Stimulated activated CD4-positive, alpha-beta T cell treated with anti-CD3 and anti-CD28 coated beads, Interleukin-4, amount 100 ng/mL, for 1 hour (primary cell): ENCODE measurements around the gene KCNJ10.
A peak's percentile ranks its signal among the peaks of the same experiment; 100 is the strongest.
"Not testable (repeated sequence)": the region's sequence is repeated elsewhere in the genome, so short reads cannot be mapped to it uniquely, and the experiment has no call there.

Experiments
- DNase-seq: peaks from one replicate; pipeline ENCODE4 v3.0.0-alpha.2; 2020

The KCNJ10 gene

DNA sequence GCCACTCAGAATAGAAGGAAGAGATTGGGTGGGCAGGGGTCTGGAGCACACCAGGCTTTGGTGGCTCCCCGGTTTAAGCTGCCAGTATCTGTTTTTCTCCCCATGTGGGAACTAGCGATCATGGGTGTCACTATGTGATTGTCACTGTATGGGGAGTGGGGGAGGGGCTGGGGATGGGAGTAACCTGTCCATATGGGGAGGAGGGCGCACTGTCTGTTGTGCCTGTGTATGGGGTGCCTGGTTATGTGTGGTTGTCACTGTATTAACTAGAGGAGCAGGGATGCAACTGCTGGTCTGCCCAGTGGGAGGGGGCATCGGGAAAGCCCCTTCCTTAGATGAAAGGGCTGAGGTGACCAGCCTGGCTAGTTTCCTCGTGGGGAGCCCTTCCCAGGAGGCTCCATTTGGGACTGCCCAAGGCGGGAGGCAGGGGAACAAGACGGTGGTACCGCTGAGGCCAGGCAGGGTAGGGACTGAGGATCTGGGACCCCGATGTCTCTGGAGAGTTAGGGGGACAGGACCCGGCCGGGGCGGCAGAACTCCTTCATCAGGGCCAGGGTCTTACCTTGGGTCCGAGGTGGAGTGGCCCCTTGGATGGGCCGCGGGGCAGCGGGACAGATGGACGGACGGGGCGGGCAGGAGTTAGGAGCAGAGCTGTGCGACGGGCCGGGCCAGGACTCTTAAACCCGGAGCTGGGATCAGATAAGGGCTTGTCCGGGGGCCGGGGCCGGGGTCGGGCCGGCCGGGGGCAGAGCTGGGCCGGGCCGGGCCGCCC is at the start of gene KCNJ10:
Gene KCNJ10, minus strand, starts transcription at position 701 of the 772 bp plus-strand sequence. CDS start 27,628 bp downstream, outside the sequence.
- no peak for DNase-seq

DNA sequence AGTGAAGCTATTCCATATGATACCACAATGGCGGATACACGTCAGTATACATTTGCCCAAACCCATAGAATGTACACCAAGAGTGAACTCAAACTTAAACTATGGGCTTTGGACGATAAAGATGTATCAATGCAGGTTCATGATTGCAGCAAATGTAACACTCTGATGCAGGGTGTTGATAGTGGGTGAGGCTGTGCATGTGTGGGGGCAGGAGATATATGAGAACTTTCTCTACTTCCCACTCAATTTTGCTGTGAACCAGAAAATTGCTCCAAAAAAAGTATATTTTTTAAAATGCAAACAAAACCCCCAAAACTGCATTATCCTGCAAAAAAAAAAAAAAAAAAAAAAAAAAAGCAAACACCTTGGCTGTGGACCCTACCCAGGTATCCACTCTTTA is 49.0 kb upstream of the KCNJ10 start:
- DNase-seq, result no peak

DNA sequence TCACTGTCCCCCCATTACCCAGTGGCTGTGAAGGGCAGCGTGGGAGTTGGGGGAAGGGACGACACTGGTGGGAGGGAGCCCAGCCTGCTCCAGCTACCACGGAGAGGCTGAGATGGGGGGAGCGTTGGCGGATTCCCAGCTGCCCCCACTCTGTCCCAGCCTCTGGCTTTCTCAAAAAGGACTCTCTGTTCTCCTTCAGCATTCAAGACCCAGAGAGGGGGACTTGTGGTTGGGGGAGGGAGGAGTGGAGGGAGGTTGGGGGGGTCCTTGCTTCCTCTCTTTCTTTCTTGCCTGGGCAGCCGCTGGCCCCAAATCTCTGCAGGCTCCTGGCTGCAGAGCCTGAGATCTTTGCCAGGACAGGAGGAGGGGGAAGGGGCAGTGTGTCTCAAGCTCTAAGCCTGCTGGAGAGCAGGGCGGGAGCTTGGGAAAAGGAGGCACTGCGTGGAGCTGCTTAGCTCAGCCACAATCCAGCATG is 47.8 kb upstream of the KCNJ10 start:
- no peak for DNase-seq

DNA sequence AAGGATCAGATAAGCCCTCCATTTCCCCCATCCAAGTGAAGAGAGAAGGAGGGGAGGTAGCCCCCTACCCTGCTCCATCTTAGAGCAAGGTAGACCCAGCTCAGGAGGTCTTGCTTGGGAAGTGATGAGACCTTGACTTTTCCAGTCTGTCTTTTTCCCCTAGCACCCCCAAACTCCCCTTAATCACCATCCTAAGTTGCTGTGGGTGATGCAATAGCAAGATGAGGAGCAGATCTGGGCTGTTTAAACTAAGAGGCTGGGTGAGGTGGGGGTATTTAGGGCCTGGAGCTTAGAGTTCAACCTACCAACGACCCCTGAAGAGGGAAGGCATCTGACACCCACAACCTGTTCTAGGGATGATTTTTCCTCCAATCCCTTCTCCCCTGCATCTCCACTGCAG is 47.3 kb upstream of the KCNJ10 start:
- DNase-seq, result no peak

DNA sequence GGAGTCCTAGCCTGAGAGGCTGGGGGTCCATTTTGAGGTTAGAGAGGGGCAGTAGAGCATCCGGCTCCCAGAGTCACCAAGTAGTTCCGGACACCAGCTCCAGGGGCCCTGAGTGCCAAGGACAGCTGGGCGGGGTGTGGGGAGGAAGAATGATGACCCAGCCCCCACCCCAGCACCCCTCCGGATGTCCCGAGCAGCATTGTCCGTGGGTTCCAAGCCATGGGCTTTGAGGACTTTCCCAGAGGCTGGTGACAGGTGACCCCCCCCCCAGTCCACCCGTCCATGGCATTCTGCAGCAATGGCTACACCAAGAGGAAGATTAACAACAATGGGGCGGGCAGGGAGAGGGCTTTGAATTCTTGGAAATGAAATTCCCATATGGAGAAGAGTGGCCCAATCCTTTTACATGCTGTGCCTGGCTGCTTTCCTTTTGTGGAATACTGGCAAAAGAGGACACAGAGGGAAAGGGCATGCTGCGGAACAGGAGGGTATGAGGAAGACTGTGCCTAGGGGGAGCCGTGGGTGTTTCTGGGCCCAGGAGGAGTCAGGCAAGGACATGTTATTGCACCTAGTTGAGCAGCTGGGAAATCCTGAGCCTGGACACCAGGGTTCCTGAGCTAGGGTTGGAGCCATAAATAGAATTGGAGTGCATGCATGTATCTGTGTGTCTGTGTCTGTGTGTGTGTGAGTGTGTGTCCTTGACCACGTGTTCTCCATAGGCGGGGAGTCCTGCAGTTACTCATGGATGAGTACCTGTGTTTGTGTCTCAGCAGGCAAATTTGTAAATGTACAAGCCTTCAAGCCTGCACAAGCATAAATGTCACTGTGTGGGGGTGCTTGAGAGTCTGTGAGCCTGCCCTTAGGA is 46.6 kb upstream of the KCNJ10 start:
- no peak for DNase-seq

DNA sequence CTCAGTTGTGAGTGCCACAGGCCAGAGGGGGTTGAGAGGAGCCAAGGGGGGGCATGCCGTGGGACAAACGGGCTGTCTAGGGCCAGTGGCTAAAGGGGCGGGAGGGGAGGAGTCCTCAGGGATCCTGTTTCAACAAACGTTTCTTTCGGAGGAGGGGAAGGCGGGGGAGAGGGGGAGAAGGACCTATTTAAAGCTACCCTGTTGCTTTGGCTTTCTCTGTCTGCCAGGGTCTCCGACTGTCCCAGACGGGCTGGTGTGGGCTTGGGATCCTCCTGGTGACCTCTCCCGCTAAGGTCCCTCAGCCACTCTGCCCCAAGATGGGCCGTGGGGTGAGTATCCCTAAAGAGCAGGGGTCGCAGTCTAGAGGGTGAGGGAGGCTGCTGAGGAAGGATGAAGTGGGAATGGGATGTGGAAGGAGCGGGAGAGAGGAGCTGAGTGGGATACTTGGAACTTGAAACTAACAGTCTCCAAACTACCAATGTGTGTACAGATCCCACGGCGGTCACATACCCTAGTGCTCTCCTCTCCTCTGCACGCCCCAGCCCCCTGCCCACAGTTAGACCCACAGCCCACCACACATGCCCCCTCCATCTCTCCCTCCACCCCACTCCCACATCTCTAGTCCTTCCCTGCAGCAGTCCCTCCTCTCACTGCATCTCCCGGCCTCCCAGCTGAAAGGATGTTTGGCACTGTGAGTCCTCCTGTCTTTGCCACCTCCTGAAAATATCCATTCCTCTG is 45.8 kb upstream of the KCNJ10 start, which contains the start of gene ATP1A2:
Gene ATP1A2, plus strand, starts transcription at position 215 of the 738 bp plus-strand sequence. Its CDS starts 103 bp downstream, at position 318.
- DNase-seq, result no peak

DNA sequence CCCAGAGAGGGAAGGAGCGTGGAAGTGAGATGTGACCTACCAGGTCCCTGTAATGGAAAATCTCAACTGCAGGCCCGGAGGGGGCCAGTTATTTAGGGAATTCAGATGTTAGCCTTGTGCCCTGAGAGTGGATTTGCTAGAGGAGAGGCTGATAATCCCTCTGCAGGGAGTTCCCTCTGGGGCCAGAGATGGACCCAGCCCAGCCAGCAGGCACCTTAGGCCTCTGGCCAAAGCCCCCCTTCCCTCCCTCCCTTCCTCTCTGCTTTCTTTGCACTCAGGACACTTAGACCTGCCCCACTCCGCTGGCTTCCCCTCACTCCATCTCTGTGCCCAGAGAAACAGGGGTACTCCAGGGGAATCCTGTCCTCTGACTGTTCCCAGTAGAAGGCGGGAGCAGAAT is 44.1 kb upstream of the KCNJ10 start:
- no peak for DNase-seq

DNA sequence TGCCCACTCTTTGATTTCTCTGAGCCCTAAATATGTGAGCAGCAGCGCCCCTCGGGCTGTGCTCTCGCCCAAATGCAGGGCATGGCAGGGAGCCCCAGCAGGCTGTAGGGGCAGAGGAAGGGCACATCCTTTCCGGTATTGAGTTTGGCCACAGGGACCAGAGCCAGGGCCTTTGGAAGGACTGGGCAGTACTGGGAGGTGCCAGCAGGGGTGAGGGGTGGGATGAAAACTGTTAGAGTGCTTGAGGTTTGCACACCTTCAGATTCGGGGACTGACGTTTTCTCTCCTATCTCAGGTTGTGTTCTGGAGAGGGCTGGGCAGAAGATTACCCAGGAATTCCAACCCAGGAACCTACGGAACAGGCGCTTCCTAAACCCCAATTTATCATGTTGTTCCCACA is 43.4 kb upstream of the KCNJ10 start:
- DNase-seq, result no peak

DNA sequence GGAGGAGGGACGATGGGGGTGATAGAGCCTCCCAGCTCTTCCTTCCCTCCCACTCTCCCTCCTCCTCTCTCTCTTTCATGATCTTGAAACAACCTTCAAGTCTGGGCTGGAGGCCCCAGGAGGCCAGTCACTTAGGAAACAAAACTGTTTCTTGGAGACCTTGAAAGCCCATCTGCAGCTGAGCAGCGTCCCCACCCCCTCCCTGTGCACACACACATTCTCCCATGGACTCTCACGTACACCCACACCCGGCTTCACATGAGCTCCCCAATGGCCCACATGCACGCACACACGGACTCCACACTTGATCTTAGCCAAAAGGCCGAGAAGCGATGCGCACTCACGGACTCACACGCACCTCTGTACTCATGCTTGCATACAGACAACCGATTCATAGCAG is 42.4 kb upstream of the KCNJ10 start:
- no peak for DNase-seq

DNA sequence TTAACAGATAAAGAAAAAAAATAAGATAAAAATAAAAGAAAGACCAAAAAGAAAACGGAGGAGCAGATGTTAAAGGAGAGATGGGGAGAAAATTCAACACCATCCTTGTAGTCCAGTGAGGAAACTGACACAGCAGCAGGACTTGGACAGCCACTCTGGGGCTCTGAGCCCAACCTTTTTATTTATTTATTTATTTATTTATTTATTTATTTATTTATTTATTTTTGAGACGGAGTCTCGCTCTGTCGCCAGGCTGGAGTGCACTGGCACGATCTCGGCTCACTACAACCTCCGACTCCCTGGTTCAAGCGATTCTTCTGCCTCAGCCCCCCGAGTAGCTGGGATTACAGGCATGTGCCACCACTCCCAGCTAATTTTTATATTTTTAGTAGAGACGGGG is 41.5 kb upstream of the KCNJ10 start:
- DNase-seq, result not testable (repeated sequence)

DNA sequence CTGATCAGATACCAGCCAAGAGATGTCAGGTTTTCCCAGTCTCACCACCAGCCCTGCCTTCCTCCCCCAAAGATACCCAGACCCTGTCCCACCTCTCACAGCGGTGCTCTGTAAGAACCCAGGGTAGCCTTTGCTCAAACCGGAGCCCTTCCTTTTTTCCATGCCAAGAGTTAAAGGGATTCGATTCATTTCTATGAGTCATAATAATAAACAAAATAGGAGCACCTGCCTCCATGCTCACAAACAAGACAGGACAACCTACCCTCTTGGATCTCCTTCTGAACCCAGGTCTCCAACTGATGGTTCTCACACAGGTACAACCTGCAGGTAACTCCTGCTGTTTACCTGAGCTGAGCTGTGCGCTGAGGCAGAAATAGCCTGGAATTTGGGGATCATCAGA is 39.7 kb upstream of the KCNJ10 start:
- no peak for DNase-seq

DNA sequence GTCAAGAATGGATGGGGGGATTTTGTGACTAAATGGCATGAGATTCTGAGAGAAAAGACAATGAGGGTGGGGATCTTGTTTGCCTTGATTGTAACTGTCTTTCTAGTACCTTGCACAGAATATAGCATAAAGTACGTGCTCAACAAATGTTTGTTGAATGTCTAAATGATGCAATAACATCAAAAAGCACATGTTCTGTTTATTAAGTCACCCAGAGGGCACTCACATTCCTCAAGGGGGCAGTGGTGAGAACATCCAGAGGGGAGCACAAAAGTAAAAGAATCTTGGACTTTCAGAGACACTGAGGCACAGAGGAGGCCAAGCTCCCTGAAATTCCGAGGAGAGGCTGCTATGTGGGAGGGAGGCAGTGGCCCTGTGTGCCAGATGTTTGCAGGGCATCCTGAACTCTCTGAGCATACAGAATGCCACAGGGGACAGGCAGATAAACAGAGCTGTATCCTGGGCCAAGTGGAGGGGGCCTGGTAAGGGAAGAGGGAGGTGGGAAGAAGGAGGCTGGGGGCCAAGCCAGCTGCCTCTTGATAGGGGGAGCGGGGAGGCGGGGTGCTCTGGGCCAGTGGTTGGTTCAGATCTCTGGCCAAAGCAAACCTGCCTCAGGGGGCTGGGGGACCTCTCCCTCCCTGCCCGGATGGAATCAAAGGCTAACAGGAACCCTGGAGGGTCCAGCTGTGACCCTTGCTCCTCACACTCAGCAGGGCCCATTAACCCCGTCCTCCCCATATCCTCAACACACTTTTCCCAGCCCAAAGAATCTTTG is 39.1 kb upstream of the KCNJ10 start:
- DNase-seq, result peak; percentile 36

DNA sequence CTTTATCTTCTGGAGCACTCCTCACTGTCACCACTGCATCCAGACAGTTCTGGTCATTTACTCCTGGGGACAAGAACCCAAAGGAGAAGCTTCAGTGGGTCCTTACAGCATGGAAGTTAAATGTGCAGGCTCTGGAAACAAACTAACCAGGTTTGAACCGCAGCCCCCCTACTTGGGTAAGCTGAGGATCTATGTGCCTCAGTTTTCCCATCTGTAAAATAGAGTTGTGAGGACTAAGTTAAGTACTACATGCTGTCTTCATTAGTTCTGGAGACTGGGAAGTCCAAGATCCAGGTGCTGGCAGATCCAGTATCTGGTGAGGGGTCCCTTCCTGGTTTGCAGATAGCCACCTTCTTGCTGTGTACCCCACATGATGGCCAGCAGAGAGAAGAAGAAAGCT is 37.6 kb upstream of the KCNJ10 start:
- no peak for DNase-seq

DNA sequence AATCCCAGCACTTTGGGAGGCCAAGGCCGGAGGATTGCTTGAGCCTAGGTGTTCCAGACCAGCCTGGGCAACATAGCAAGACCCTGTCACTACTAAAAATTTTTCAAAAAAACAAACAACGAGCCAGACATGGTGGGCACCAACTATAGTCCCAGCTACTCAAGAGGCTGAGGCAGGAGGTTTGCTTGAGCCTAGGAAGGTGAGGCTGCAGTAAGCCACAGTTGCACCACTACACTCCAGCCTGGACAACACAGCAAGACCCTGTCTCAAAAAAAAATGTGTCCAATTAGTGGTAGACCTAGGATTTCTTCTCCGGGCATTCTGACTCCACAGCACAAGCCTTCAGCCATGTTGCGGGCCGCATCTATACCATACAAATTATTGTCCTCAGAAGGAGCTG is 35.2 kb upstream of the KCNJ10 start:
- DNase-seq, result no peak

DNA sequence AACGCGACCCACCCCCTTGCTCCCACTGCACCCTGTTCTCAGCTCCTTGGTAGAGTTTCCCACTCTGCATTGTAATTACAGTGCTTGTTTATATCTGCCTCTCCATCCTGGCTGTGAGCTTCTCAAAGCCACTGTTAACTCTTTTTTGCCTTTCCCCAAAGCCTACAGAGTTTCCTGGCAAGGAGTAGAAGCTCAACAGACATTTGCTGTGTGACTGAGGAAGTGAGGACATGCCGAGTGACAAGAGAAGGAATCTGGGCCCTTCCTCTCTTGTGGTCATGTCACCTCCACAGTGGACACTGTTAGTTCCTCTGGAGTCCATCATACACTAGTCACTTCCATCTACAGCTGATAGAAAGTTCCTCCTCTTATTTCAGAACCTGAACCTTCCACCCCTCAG is 34.5 kb upstream of the KCNJ10 start:
- DNase-seq, result no peak

DNA sequence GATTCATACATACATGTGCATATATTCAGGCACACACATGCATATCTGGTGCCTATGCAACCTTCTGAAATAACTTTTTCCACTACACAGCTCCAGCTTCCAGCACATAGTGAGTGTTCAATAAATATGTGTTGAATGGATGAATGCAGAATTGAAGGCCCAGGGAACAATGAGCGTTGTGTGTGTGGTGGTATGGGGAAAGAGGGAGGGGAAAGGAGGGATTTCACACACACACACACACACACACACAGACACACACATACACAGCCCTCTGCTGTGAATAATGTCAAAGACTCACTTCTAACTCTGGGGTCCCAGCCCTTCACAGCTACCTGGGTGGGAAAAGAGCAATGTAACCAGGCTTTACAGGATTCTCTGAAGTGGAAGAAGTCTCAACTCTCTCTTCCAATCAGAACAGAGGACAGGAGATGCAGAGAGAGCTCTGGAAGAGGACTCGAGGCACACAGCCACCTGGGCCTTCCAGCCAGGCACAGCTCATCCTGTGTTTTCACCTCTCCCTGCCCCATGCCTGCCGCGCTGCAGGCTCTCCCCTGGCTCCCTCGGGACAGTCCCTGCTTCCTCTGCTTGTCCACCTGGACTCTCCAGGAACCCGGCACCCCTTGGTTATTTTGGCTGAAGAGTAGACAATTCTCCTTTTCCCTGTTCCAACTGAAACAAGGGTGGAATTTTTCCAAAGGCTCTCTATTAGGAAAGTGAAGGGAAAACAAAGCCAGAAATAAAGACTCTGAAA is 33.9 kb upstream of the KCNJ10 start:
- no peak for DNase-seq

DNA sequence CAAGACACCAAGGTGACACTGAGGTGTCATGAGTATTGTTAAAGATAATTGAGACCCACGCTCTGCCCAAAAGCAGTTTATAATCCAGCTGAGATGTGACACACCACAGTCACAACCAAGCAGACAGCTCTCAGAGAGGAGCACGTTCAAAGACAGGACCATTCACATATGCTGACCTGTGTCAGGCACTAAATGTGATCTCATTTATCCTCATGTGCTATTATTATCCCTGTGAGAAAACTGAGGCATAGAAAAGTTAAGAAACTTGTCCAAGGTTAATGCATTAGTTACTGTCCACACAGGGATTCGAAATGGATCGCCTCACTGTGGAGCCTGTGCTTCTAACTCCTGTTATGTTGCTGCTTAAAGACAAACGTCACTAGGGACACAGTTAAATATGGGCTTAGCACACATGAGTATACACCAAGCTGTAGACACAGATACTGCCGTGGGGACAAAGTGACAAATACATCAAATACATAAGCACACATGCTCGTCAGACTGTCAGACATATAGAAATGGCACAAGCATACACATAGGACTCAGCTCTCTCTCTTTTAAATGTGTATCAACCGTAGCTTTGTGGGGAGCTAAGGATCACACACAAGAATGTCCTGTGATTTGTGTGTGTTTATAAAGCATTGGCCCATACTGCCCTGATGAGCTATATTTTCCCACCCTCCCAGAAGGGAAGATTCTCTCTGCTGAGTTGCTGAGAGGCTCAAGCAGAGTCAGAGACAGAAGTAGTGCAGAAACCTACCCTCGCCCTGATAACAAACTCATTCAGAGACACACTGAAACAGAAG is 32.0 kb upstream of the KCNJ10 start:
- DNase-seq, result no peak

DNA sequence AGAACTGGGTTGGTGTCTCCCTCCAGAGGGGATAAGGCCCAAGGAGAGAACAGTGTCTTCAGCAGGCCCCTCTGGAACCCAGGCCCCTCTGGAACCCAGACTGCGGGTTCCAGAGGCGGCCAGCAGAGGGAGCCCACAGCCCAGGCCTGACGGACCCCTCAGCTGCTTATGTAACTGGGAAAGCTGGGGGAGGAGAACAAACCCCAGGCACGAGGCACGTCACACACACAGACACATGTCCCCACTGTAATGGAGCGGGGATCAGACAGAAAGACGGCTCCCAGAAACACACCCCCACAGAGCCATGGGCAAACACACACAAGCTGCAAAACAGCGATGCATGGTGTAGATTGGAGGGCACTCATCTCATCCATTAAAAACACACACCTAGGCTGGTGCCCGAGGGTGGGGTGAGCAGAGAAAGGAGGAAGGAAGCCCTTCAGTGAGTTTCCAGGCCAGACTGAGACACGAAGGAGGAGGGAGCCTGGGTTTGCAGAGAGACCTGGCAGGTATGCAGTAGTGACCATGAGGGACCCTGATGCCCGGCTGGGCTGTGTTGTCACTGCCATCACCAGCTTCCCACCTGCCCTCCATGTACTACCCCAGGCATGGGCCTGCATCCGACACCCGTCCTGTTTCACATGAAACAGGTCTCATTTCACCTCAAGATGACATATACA is 31.2 kb upstream of the KCNJ10 start:
- DNase-seq, result peak; percentile 76

DNA sequence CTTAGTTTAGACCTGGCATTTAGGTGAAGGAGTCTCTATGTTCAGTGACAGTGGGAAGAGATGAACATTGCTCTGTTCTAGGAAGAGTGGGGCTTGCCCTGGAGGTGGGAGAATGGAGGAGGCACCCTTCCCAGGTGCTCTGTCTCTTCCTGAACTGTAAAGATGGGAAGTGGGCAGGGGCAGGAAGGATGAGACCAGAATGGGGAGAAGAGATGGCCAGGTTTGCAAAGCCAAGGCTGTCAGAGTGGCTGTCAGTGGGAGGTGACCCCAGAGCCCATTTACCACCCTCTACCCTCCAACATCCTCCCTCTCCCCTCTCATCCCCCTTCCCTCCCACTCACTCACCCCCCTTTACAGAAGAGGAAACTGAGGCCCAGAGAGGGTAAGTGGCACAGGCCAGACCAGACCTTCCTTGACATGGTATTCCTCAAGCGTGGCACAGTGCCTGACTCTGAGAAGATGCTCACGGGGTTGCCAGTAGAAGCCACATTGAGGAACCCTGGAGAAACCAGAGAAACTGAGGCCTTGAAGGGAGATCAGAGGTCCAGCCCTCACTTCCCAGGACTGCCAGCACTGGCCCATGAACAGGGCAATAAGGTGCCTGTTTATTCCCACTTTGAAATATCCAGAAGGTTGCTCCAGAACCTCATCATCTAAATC is 29.9 kb upstream of the KCNJ10 start:
- DNase-seq, result no peak
